ENCODE data around the gene TLR10. TPM values are rescaled to one million over a fixed set of nuclear protein-coding genes. Genes with fewer than 3 reads are reported as not detected.
"Not testable (repeated sequence)": the region's sequence is repeated elsewhere in the genome, so short reads cannot be mapped to it uniquely, and the experiment has no call there.

The TLR10 gene
- total RNA-seq, 1 donor from 2014 or later = 0.98 TPM

DNA sequence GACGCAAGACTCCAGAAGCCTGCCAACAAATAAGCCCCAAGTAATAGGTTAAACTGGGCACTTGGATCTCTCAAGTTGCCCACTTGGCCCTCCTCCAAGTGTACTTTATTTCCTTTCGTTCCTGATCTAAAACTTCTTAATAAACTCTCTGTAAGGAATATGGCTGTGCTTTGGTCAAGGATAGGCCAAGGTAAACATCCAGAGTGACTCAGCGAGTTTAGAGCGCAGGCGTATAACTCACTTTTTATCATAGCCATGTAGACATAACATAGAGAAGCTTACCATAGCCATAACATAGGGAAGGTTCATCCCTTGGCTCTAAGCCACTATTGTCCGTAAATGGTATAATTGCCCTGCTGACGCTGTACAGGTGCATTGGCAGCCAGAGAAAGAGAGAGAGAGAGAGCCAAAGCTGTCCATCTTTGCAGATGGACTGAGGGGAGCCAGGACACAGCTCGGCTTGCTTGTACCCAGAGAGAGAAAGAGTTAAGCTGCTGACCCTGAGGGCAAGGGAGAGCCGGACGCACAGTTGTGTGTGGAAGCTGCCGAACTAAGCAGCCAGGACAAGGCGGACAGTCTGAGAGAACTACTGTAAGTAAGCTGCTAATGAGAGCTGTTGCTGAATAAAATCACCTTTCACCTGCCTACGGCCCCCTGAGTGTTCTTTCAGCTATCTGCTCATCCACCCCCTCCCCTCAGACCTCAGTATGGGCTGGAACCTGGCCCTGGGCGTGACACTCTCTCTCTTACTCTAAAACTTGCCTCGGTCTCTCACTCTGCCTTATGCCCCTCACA is 20.0 kb upstream of the TLR10 start:
- no peak for DNase-seq (ENCODE audit: low spot score)

DNA sequence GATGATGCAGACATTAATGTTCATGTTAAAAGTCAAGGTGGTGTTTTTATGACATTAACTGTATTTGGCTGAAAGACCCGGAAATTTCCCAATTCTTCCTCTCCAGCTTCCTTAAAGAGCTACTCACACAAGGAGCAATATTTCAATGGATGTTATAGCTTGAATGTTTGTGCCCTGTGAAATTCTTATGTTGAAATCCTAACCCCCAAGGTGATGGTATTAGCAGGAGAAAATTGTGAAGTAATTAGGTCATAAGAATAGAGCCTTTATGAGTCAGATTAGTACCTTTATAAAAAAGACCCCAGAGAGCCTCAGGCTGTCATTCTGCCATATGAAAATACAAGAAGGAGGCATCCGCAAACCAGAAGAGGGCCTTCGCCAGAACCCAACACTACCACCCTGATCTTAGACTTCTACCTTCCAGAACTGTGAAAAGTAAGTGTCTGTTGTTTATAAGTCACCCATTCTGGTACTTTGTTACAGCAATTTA is 18.2 kb upstream of the TLR10 start:
- DNase-seq (ENCODE audit: low spot score) = no peak

GRCh38 chr4:38800366-38800765 is 17.6 kb upstream of the TLR10 start:
- no peak for DNase-seq (ENCODE audit: low spot score)

DNA sequence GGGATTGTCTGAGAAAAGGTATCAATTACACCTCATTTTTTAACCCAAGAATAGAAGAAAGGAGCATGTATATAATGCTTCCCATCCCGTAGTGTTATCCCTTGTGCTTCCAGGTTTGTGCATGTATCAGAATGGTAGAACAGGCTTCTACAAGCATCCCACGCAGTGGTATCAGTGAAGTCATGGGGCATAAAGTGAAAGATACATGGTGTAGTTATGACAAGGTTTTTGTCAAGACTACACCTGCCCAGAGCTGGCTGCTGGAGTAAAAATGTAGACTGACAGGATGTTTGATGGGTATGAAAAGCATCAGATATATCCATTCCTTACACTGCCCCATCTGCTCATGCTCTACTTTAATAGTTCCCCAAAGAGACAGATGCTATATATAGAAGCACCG is 12.3 kb upstream of the TLR10 start:
- no peak for DNase-seq (ENCODE audit: low spot score)

GRCh38 chr4:38794051-38794450 is 11.3 kb upstream of the TLR10 start:
- no peak for DNase-seq (ENCODE audit: low spot score)

DNA sequence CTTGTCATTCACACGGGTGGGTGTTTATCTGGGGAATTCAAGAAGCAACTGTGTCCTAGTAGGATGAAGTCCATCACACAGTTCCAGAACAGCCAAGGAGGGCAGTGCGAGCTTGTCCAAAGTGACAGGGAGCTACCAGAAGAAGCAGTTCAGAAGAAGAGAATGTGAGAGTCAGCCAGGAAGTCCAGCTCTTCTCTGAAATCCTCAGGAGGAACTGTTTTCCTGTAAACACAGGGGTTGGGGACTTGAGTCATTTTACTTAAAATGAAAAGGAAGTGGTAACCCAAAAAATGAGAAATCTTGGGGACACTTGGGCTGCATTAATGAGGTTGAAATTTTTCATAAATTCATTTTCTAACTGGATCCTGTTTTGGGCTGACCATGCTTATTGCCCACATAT is 8.2 kb upstream of the TLR10 start:
- DNase-seq (ENCODE audit: low spot score) = no peak

- no peak for DNase-seq (ENCODE audit: low spot score)
Observed at GRCh38 chr4:38788317-38788716, 5.5 kb upstream of the TLR10 start.

DNA sequence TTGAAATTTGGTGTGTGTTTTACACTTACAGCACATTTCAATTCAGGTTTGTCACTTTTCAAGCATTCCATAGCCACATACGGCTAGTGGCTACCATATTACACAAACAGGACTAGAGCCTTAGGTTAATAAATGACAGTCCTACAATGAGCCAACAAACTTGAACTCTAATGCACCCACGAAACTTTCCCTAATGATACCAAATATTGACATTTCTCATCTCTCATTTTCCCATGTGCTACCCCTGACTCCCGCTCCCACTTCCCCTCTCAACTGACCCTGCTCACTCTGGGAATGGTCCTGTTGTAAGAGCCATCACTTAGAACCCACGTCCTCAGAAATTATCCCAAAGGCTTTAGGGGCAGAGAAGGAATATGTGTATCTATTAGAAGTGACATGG is 4.9 kb upstream of the TLR10 start:
- DNase-seq (ENCODE audit: low spot score) = no peak

DNA sequence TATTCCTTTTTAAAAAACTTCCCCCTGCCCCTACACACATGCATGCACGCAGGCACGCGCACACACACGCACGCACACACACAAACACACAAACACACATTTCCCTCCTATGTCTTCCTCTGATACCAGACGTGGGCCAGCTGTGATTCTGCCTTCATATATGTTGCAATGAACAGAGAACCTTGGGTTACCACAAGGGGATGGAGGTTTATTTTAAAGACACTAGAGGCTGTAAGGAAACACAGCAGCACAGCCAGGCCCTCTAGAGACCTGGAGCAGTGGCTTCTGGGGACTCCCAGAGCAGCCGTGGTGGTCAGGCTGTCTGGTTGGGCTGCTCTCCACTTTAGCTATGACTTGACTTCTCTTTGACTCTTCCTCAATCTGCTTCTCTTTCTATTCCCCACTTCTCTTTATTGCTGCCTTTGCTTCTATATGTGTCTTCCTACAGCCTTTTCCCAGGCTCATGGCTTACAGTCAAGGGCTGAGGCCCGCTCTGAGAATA is 3.2 kb upstream of the TLR10 start:
- DNase-seq (ENCODE audit: low spot score) = no peak

- no peak for DNase-seq (ENCODE audit: low spot score)
Observed at GRCh38 chr4:38785041-38785790, 2.4 kb upstream of the TLR10 start.

DNA sequence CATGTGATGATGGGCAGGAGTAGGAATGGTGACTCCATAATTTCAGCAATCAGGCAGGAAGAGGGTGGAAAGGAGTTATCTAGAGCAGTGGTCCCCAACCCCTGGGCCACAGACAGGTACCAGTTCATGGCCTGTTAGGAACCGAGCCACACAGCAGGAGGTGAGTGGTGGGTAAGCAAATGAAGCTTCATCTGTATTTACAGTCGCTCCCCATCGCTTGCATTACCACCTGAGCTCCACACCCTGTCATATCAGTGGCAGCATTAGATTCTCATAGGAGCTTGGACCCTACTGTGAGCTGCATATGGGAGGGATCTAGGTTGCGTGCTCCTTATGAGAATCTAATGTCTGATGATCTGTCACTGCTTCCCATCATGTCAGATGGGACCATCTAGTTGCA is 1.4 kb upstream of the TLR10 start:
- DNase-seq (ENCODE audit: low spot score) = no peak

- no peak for DNase-seq (ENCODE audit: low spot score)
Observed at GRCh38 chr4:38783109-38783460, 295 bp upstream of the TLR10 start.

DNA sequence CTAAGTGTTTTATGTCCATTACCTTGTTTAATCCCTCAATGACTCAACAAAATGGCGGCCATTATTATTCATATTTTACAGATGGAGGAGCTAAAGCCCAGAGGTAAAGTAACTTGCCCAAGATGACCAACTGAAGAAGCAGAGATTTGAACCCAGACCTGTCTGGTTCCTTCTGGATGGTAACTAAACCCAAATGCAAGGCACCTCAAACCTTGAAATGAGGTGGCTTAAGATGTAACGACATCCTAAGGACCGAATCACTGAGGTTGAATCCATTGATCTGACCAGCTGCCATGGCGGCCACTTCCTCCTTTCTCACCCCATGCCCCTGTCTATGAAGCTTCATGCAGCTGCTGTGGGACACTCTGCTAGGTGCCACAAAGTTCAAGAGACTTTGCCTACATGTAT is 932 bp downstream of the TLR10 start:
- DNase-seq (ENCODE audit: low spot score) = no peak

- DNase-seq (ENCODE audit: low spot score) = no peak
Observed at GRCh38 chr4:38780833-38781484, 1.8 kb downstream of the TLR10 start.

DNA sequence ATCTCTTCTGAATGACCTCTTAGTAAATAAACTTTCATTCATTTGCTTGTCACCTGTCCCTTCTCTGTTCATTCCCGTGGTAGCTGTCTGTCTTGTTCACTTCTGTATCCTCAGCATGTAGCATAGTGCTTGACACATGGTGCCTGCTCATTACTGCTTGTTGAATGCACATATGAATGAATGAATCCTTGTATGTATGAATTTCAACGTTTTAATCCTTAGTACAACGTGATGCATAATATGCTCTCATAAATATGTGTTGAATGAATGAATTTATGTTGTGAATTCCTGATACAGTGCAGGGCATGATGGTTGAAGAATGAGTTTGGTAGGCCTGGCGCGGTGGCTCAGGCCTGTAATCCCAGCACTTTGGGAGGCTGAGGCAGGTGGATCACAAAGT is 3.0 kb downstream of the TLR10 start:
- DNase-seq (ENCODE audit: low spot score) = no peak

GRCh38 chr4:38777925-38778324 is 4.9 kb downstream of the TLR10 start:
- not testable (repeated sequence) for DNase-seq (ENCODE audit: low spot score)

DNA sequence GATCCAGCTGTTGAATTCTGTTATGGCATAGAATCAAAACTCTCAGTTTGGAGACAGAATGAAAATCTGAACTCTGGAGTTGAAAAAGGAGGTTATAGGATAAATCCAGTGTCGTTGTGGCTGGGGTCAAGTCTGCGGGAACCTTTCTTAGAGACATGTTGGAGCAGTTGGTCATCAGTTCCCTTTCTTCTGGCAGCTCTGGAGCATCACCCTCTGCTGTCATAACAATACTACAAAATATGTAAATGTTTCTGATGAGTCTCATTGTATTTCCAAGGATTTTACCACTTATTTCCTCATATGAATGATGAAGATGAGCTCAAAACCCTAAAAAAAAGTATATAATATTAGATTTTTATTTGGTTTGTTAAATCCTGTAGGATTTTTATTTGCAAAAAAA is 7.5 kb downstream of the TLR10 start:
- no peak for DNase-seq (ENCODE audit: low spot score)

DNA sequence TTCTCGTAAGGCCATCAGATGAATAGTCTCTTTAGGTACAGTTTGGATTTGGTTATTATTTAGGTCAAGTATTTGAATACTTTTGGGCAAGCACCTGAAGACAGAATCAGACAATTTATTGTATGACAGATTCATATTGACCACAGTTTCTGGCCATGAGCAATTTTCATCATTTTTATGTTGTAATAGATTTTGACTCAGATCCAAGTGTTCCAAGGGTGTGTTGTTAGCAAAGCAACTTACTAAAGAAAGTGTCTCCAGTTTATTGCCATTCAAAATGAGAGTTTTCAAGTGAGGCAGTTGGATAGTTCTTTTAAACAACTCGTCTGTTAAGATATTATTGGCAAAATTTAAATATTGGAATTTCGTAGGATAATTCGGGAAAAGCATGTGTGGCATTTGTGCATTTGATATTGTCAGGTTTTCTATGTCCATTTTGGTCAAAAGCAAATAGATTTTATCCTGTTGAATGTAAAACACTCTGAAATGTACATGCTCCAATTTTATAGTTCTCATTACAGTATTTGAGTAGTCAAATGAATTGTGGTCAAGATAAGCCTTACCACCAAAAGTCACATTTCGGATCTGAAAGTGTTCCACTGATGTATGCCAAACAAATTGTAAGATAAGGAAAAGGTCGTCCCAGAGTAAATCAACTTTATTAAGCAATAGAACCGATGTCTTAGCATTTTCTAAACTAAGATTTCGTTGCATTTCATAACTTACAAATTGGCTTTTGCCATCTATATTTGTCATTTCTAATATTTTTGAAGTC is 8.4 kb downstream of the TLR10 start:
- no peak for DNase-seq (ENCODE audit: low spot score)

DNA sequence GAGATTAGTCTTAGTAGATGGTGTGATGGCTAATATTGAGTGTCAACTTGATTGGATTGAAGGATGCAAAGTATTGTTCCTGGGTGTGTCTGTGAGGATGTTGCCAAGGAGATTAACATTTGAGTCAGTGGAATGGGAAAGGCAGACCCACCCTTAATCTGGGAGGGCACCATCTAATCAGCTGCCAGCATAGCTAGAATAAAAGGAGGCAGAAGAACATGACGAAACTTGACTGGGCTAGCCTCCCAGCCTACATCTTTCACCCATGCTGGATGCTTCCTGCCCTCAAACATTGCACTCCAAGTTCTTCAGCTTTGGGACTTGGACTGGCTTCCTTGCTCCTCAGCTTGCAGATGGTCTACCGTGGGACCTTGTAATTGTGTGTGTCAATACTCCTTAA is 12.5 kb downstream of the TLR10 start:
- not testable (repeated sequence) for DNase-seq (ENCODE audit: low spot score)

- DNase-seq (ENCODE audit: low spot score) = no peak
Observed at GRCh38 chr4:38769857-38770256, 12.9 kb downstream of the TLR10 start.

DNA sequence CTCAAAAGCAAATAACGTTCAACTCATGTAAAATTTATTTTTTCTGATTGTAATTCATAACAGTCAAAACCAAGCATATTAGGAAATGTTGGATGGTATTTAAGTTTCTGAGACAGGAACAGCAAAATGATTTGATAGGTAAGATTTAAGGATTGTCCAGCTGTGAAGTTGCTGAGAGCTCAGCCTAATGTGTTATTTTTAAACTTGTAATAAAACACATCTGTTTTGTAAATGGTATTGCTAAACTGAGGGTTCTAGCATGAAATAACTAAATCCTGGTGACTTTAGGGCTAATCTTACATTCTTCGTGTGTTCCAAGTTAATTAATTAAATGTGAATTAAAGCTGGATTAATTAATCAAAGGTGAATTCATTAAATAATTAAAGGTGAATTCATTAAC is 13.3 kb downstream of the TLR10 start:
- no peak for DNase-seq (ENCODE audit: low spot score)

DNA sequence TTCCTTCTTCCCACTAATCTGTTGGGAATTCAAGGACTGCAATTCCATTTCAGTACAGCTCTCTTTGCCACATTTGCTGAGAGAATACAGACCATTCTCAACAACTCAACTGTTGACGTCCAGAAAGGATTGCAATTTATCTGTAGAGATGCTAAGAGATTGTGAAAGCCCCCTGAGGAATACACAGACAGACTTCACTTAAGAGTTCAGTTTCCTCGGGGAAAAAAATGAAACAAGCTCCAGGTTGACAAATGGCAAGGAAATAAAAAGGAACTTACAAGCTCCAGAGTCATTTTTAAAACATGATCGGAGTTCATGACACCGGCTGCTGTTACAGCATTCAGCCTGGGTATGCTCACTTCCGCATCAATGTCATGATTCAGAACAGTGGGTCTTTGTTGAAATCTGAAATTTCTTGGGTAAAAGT is 13.8 kb downstream of the TLR10 start:
- DNase-seq (ENCODE audit: low spot score) = no peak

Data from mucosa of gallbladder (tissue), 1 donor.